H9 (cell line): ENCODE results near the gene ENOX1. TPM values are rescaled to one million over a fixed set of nuclear protein-coding genes. Genes with fewer than 3 reads are reported as not detected.

ENCODE experiments used
- DNase-seq: peaks from one replicate; pipeline ENCODE4 v3.0.0-alpha.2; 2017
- H2AFZ ChIP-seq: one replicate; pipeline ENCODE4 v1.6.1; 2013; ENCODE audit warnings: mild to moderate bottlenecking, low read length, control low read depth, moderate library complexity
- H2AK5ac ChIP-seq: 2 replicates; pipeline ENCODE4 v1.6.1; 2013; ENCODE audit warnings: low read length, control low read depth, mixed read lengths; ENCODE audit not compliant: insufficient read length
- H2BK120ac ChIP-seq: one replicate; pipeline ENCODE4 v1.6.1; 2013; ENCODE audit warnings: low read depth, mild to moderate bottlenecking, low read length, control low read depth, inconsistent platforms; ENCODE audit not compliant: poor library complexity, severe bottlenecking
- H2BK12ac ChIP-seq: 2 replicates; pipeline ENCODE4 v1.6.1; 2013; ENCODE audit warnings: low read length, control low read depth, mixed read lengths, low read depth; ENCODE audit not compliant: insufficient read length
- H2BK15ac ChIP-seq: 2 replicates; pipeline ENCODE4 v1.6.1; 2013; ENCODE audit warnings: low read depth, low read length, control low read depth
- H2BK20ac ChIP-seq: one replicate; pipeline ENCODE4 v1.6.1; 2013; ENCODE audit warnings: low read depth, mild to moderate bottlenecking, low read length, control low read depth, inconsistent platforms; ENCODE audit not compliant: poor library complexity, severe bottlenecking
- H2BK5ac ChIP-seq: 2 replicates; pipeline ENCODE4 v1.6.1; 2013; ENCODE audit warnings: low read length, control low read depth, mixed read lengths; ENCODE audit not compliant: insufficient read length
- H3K14ac ChIP-seq: 2 replicates; pipeline ENCODE4 v1.6.1; 2013; ENCODE audit warnings: low read length, control low read depth; ENCODE audit not compliant: insufficient read depth
- H3K18ac ChIP-seq: 2 replicates; pipeline ENCODE4 v1.6.1; 2013; ENCODE audit warnings: low read depth, mild to moderate bottlenecking, mixed read lengths, low read length, control low read depth; ENCODE audit not compliant: insufficient read length
- H3K23ac ChIP-seq: 2 replicates; pipeline ENCODE4 v1.6.1; 2013; ENCODE audit warnings: low read length, control low read depth, mixed read lengths, low read depth; ENCODE audit not compliant: insufficient read length
- H3K23me2 ChIP-seq: 2 replicates; pipeline ENCODE4 v1.6.1; 2013; ENCODE audit warnings: low read depth, mild to moderate bottlenecking, mixed read lengths, low read length, control low read depth; ENCODE audit not compliant: insufficient read length, poor library complexity, severe bottlenecking
- H3K27ac ChIP-seq: 2 replicates; pipeline ENCODE4 v1.5.1; 2013; ENCODE audit warnings: low read length, control low read depth, mixed read lengths, low read depth; ENCODE audit not compliant: insufficient read length
- H3K27me3 ChIP-seq: 2 replicates; pipeline ENCODE4 v1.6.1; 2013; ENCODE audit warnings: low read length, control low read depth, inconsistent platforms; ENCODE audit not compliant: insufficient read depth
- H3K4ac ChIP-seq: 2 replicates; pipeline ENCODE4 v1.6.1; 2013; ENCODE audit warnings: low read depth, mild to moderate bottlenecking, control low read depth, inconsistent platforms, low read length, moderate library complexity
- H3K4me1 ChIP-seq: 2 replicates; pipeline ENCODE4 v1.6.1; 2013; ENCODE audit warnings: low read length, control low read depth, inconsistent platforms; ENCODE audit not compliant: insufficient read depth
- H3K4me2 ChIP-seq: 2 replicates; pipeline ENCODE4 v1.6.1; 2013; ENCODE audit warnings: low read length, control low read depth, mixed read lengths; ENCODE audit not compliant: insufficient read length, insufficient read depth
- H3K56ac ChIP-seq: 2 replicates; pipeline ENCODE4 v1.6.1; 2013; ENCODE audit warnings: low read depth, mild to moderate bottlenecking, mixed read lengths, low read length, control low read depth; ENCODE audit not compliant: insufficient read length
- H3K79me1 ChIP-seq: 2 replicates; pipeline ENCODE4 v1.6.1; 2013; ENCODE audit warnings: low read depth, mild to moderate bottlenecking, moderate library complexity, low read length, control low read depth, inconsistent platforms; ENCODE audit not compliant: insufficient read depth, poor library complexity, severe bottlenecking
- H3K79me2 ChIP-seq: 2 replicates; pipeline ENCODE4 v1.6.1; 2013; ENCODE audit warnings: low read length, control low read depth, inconsistent platforms; ENCODE audit not compliant: insufficient read depth
- H3K9ac ChIP-seq: 2 replicates; pipeline ENCODE4 v1.6.1; 2013; ENCODE audit warnings: low read length, control low read depth, mixed read lengths; ENCODE audit not compliant: insufficient read length; ENCODE audit errors: extremely low read depth
- H3K9me3 ChIP-seq: one replicate; pipeline ENCODE4 v1.6.1; 2013; ENCODE audit warnings: low read depth, low read length, inconsistent platforms; ENCODE audit not compliant: control insufficient read depth
- H3T11ph ChIP-seq: one replicate; pipeline ENCODE4 v1.6.1; 2013; ENCODE audit warnings: mild to moderate bottlenecking, low read length, control low read depth, inconsistent platforms
- H4K20me1 ChIP-seq: one replicate; pipeline ENCODE4 v1.6.1; 2013; ENCODE audit not compliant: control insufficient read depth, insufficient read length, insufficient read depth
- H4K5ac ChIP-seq: 2 replicates; pipeline ENCODE4 v1.6.1; 2013; ENCODE audit warnings: low read depth, mild to moderate bottlenecking, mixed read lengths, low read length, control low read depth; ENCODE audit not compliant: insufficient read length
- H4K8ac ChIP-seq: replicated peaks from 2 replicates; pipeline ENCODE4 v1.6.1; 2013; ENCODE audit warnings: low read length, control low read depth, mixed read lengths, low read depth; ENCODE audit not compliant: insufficient read length
- H4K91ac ChIP-seq: 2 replicates; pipeline ENCODE4 v1.6.1; 2013; ENCODE audit warnings: low read depth, mild to moderate bottlenecking, moderate library complexity, mixed read lengths, low read length, control low read depth; ENCODE audit not compliant: insufficient read length
- H3K27ac Mint-ChIP-seq, 3 experiments: 2 replicates in 2 of 3; 3 replicates in 1 of 3; pipeline ENCODE4 v1.8.0; 2020 to 2021; ENCODE audit warnings: mixed read lengths in 3 of 3, mild to moderate bottlenecking in 1 of 3, moderate library complexity in 1 of 3
- H3K27me3 Mint-ChIP-seq: 2 replicates; pipeline ENCODE4 v1.8.0; 2021; ENCODE audit warnings: low read depth, mild to moderate bottlenecking, moderate library complexity, mixed read lengths
- H3K36me3 Mint-ChIP-seq, 3 experiments: 2 replicates in 2 of 3; 3 replicates in 1 of 3; pipeline ENCODE4 v1.8.0; 2020 to 2021; ENCODE audit warnings: low read depth in 3 of 3, mixed read lengths in 3 of 3; ENCODE audit not compliant: insufficient read depth in 1 of 3
- H3K4me1 Mint-ChIP-seq, 2 experiments: 2 replicates each; pipeline ENCODE4 v1.8.0; 2020; ENCODE audit warnings: mixed read lengths in 2 of 2
- H3K4me3 Mint-ChIP-seq, 2 experiments: 2 replicates in 1 of 2; 3 replicates in 1 of 2; pipeline ENCODE4 v1.8.0; 2020 to 2021; ENCODE audit warnings: mild to moderate bottlenecking in 2 of 2, mixed read lengths in 2 of 2, moderate library complexity in 1 of 2
- H3K9me3 Mint-ChIP-seq, 2 experiments: 2 replicates in 1 of 2; 3 replicates in 1 of 2; pipeline ENCODE4 v1.8.0; 2020; ENCODE audit warnings: mild to moderate bottlenecking in 2 of 2, mixed read lengths in 2 of 2, moderate library complexity in 1 of 2
- CTCF ChIP-seq: fragments of 200-600 bp; sonication (generic); conservative IDR thresholded peaks from 3 replicates; pipeline ENCODE4 v1.8.0; 2021; ENCODE audit warnings: antibody characterized with exemption, mild to moderate bottlenecking
- WGBS: extraction: QIAGEN DNeasy Blood & Tissue Kit; methylation state at CpG from one replicate; pipeline ENCODE4 v1.1.7; 2013; ENCODE audit warnings: missing lambda C conversion rate, low lambda C conversion rate, mixed read lengths; ENCODE audit not compliant: insufficient read length; ENCODE audit errors: extremely low coverage; 5-methylcytosine and 5-hydroxymethylcytosine counted together
- total RNA-seq: library from RNA; stranded (reverse); gene quantifications from 2 replicates; pipeline ENCODE4 v1.2.1, GENCODE V29; 2021

The ENOX1 gene
- total RNA-seq, 1 experiment from 2014 or later, result 0.24 TPM

GRCh38 chr13:43348397-43348796, 438.4 kb downstream of the ENOX1 start:
- no peaks in the 10 kb centered on the region for H4K20me1 ChIP-seq
- DNase-seq, result no peak
- Mint-ChIP-seq H3K27ac (no peak overlapping the region), H3K4me1 (peaks cover 26 to 27% of the 10 kb centered on the region in 2 experiments), H3K36me3 (no peaks in the 10 kb centered on the region), H3K9me3 (no peaks in the 10 kb centered on the region), H3K4me3 (no peak overlapping the region), H3K27me3 (peaks cover 3% of the 10 kb centered on the region; the same call in 1 of the 2 replicates)
- no peak overlapping the region for H2AFZ ChIP-seq
- H3K23me2 ChIP-seq, result no peaks in the 10 kb centered on the region
- H3K9me3 ChIP-seq, result no peaks in the 10 kb centered on the region
- H3K56ac ChIP-seq, result no peak overlapping the region
- H2BK120ac ChIP-seq, result no peak overlapping the region
- H3K4ac ChIP-seq, result no peak overlapping the region
- no peak overlapping the region for H3K14ac ChIP-seq
- no peaks in the 10 kb centered on the region for H3K27me3 ChIP-seq
- no peak overlapping the region for H2BK5ac ChIP-seq
- H3K23ac ChIP-seq, result no peak overlapping the region
- H3K4me1 ChIP-seq, result no peaks in the 10 kb centered on the region
- no peak overlapping the region for H2BK20ac ChIP-seq
- no peak overlapping the region for H4K8ac ChIP-seq
- H4K91ac ChIP-seq, result no peak overlapping the region
- no peak overlapping the region for H2BK15ac ChIP-seq
- no peak for TF ChIP-seq CTCF
- no peaks in the 10 kb centered on the region for H3K79me2 ChIP-seq
- no peak overlapping the region for H3K27ac ChIP-seq
- H3K4me2 ChIP-seq, result no peak overlapping the region
- H2AK5ac ChIP-seq, result no peak overlapping the region
- H3K18ac ChIP-seq, result no peak overlapping the region
- no peak overlapping the region for H3T11ph ChIP-seq
- no peak overlapping the region for H4K5ac ChIP-seq
- H2BK12ac ChIP-seq, result no peak overlapping the region
- H3K9ac ChIP-seq, result no peak overlapping the region
- H3K79me1 ChIP-seq, result no peaks in the 10 kb centered on the region
- no CpG with 5 or more reads among the region's 4 CpGs for whole genome bisulfite sequencing
